GM19025 (cell line): Measurements from ENCODE around the gene ZNF281.
"Not testable (repeated sequence)": the region's sequence is repeated elsewhere in the genome, so short reads cannot be mapped to it uniquely, and the experiment has no call there.

Source experiments
- ATAC-seq: cut with Tn5 transposase; IDR thresholded peaks from one replicate; pipeline ENCODE4 v1.9.1; 2021; ENCODE audit warnings: mild to moderate bottlenecking, low read depth, moderate library complexity; ENCODE audit not compliant: unreplicated experiment

Gene ZNF281

GRCh38 chr1:200367841-200368534, 41.8 kb downstream of the ZNF281 start:
- no peak for ATAC-seq

- ATAC-seq = no peak
Observed at GRCh38 chr1:200366577-200367253, 43.1 kb downstream of the ZNF281 start.

GRCh38 chr1:200365897-200366426, 43.9 kb downstream of the ZNF281 start:
- ATAC-seq = no peak

GRCh38 chr1:200364831-200365230, 45.0 kb downstream of the ZNF281 start:
- ATAC-seq = no peak

- no peak for ATAC-seq
Observed at GRCh38 chr1:200364091-200364759, 45.6 kb downstream of the ZNF281 start.

GRCh38 chr1:200363264-200363933, 46.4 kb downstream of the ZNF281 start:
- no peak for ATAC-seq

- no peak for ATAC-seq
Observed at GRCh38 chr1:200362421-200362820, 47.4 kb downstream of the ZNF281 start.

- ATAC-seq = no peak
Observed at GRCh38 chr1:200359610-200360163, 50.1 kb downstream of the ZNF281 start.

GRCh38 chr1:200357925-200358324, 51.9 kb downstream of the ZNF281 start:
- not testable (repeated sequence) for ATAC-seq

GRCh38 chr1:200355801-200356200, 54.0 kb downstream of the ZNF281 start:
- ATAC-seq = no peak
